Measurements from ENCODE around the gene IL17RC. TPM values are rescaled to one million over a fixed set of nuclear protein-coding genes. Genes with fewer than 3 reads are reported as not detected.
"Not testable (repeated sequence)": the region's sequence is repeated elsewhere in the genome, so short reads cannot be mapped to it uniquely, and the experiment has no call there.

IL17RC gene
- total RNA-seq, 1 donor from 2014 or later, result 22.2 TPM

- peak; percentile 67 for DNase-seq
Measured at GRCh38 chr3:9915254-9916141, 1.4 kb upstream of the IL17RC start.

DNA sequence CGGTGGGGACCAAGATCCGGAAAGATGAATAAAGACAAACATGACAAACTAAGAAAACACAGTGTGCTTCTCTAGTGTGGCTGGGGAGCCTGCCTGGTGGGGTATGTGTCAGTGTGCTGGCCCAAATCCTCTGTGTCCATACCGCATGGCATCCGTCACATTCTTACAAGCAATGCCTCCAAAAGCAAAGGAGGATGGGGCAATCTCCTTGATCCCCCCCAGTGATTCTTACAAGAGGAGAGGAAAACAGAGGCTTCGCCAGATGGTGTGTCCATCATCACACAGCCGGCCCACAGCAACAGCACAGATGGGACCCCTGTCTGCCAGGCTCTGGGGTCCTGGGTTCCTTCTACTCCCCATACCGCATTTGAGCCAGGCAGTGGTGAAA is 558 bp upstream of the IL17RC start:
- DNase-seq, result peak; percentile 25

DNA sequence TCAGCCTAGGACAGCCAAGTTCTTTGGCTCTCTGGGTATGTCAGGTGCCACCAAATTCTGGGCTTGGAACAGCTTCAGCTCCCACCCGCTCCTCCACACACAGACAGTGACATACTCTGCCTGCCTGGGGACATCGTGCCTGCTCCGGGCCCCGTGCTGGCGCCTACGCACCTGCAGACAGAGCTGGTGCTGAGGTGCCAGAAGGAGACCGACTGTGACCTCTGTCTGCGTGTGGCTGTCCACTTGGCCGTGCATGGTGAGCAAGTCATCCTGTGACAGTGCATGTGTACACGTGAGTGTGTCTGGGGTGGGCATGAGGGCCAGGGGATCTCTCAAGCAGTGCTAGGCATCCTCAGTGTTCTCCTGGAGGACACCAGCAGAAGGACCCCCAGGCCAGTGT is 922 bp downstream of the IL17RC start:
- DNase-seq, result no peak

DNA sequence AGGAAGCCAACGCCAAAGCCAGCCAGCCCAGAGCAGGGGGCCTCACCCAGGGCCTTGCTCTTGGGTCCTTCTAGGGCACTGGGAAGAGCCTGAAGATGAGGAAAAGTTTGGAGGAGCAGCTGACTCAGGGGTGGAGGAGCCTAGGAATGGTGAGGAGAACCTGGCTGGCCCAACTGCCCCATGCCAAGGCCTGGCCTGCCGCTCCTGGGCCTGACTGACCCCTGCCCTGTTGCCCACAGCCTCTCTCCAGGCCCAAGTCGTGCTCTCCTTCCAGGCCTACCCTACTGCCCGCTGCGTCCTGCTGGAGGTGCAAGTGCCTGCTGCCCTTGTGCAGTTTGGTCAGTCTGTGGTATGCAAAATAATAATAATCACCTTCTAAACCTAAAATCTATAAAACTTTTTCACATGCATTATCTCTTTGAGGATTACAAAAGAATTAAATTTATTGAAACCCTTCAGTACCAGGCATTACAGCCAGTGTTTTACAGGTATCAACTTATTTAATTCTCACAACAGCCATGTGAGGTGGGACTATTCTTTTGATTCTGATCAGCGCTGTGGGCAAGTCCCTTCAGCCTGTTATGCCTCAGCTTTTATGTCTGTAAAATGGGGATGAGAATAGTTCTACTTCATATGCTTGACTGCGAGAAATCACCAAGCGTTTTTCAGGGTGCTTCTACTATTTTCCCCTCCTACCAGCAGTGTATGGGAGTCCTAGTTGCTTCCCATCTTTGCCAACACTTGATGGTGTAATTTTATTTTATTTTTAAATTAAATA is 1.6 kb downstream of the IL17RC start:
- DNase-seq, result no peak

GRCh38 chr3:9928158-9928557 is 11.3 kb downstream of the IL17RC start:
- DNase-seq, result no peak

- DNase-seq, result no peak
Measured at GRCh38 chr3:9930804-9931418, 14.0 kb downstream of the IL17RC start.

DNA sequence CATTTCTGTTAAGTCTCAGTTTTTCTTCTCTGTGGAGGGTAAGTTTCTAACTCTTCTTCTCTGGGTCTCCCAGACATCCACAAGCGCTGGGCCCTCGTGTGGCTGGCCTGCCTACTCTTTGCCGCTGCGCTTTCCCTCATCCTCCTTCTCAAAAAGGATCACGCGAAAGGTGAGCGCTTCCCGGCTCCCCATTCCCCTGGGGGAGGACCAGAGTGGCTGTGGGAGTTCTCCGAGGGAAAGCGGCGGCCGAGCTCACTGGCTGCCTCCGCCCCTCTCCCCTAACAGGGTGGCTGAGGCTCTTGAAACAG is 15.6 kb downstream of the IL17RC start:
- DNase-seq, result no peak

- DNase-seq, result peak; percentile 32
Measured at GRCh38 chr3:9932843-9933560, 16.1 kb downstream of the IL17RC start.

GRCh38 chr3:9933561-9934234 is 16.8 kb downstream of the IL17RC start, which contains the start of gene CRELD1:
TSS of gene CRELD1 (plus strand) at chr3:9933834. CDS start at chr3:9934439, 605 bp downstream.
- DNase-seq, result peak; percentile 88

DNA sequence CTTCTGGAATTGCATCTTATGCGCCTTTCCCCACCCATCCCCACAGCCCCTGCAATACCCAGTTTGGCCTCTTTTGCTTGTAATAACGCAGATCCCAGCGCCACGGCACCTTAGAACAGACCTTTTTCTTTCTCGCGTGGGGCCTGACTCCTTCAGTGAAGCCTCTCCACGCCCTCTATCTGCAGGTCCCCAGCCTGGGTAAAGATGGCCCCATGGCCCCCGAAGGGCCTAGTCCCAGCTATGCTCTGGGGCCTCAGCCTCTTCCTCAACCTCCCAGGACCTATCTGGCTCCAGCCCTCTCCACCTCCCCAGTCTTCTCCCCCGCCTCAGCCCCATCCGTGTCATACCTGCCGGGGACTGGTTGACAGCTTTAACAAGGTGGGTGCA is 17.3 kb downstream of the IL17RC start:
- DNase-seq, result no peak

GRCh38 chr3:9934993-9935392 is 18.1 kb downstream of the IL17RC start:
- no peak for DNase-seq

GRCh38 chr3:9935966-9936510 is 19.1 kb downstream of the IL17RC start:
- no peak for DNase-seq

DNA sequence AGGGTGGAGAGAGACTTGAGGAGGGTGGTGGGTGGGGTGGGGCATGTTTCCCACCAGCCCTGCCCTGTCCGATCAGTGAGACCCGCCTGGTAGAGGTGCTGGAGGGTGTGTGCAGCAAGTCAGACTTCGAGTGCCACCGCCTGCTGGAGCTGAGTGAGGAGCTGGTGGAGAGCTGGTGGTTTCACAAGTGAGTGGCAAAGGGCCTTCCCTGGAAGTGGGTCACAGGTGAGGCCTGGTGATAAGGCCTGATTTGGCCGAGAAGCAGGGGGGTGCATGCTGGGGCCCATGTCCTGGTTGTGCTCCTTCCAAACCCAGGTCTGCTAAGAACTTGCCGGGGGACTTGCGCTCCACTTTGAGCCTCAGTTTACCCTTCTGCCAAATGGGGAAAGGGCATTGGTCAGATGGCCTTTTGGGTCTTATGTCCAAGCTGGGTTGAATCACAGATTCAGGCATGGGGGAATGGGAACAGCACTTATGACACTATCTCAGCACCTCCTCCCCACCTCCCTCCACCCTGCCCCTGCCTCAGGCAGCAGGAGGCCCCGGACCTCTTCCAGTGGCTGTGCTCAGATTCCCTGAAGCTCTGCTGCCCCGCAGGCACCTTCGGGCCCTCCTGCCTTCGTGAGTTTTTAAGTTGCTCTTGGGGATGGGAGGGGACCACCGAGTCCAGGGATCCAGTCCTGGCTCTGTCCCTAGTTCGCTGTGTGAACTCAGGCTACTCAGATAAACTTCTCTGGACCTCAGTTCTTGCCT is 20.8 kb downstream of the IL17RC start:
- no peak for DNase-seq

GRCh38 chr3:9938966-9939365 is 22.1 kb downstream of the IL17RC start:
- no peak for DNase-seq

DNA sequence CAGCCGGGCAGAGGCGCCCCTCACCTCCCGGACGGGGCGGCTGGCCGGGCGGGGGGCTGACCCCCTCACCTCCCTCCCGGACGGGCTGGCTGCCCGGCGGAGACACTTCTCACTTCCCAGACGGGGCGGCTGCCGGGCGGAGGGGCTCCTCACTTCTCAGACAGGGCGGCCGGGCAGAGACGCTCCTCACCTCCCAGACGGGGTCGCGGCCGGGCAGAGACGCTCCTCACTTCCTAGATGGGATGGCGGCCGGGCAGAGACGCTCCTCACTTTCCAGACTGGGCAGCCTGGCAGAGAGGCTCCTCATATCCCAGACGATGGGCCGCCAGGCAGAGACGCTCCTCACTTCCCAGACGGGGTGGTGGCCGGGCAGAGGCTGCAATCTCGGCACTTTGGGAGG is 23.0 kb downstream of the IL17RC start:
- DNase-seq, result not testable (repeated sequence)

GRCh38 chr3:9940746-9941145 is 23.8 kb downstream of the IL17RC start:
- no peak for DNase-seq

GRCh38 chr3:9942164-9942563 is 25.3 kb downstream of the IL17RC start:
- DNase-seq, result no peak

- DNase-seq, result no peak
Measured at GRCh38 chr3:9942934-9943690, 26.2 kb downstream of the IL17RC start.

DNA sequence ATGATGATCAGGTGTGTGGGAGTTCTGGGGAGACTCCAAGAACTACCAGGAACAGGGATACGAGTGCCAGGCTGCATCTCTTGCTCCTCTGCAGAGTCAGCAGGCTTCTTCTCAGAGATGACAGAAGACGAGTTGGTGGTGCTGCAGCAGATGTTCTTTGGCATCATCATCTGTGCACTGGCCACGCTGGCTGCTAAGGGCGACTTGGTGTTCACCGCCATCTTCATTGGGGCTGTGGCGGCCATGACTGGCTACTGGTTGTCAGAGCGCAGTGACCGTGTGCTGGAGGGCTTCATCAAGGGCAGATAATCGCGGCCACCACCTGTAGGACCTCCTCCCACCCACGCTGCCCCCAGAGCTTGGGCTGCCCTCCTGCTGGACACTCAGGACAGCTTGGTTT is 27.4 kb downstream of the IL17RC start:
- no peak for DNase-seq

- no peak for DNase-seq
Measured at GRCh38 chr3:9945358-9945757, 28.5 kb downstream of the IL17RC start.

All from skin of body (tissue), 2 donors.